GM12892 (cell line): ENCODE measurements around the gene WDR4.
"Not testable (repeated sequence)": the region's sequence is repeated elsewhere in the genome, so short reads cannot be mapped to it uniquely, and the experiment has no call there.

Source experiments
- POLR2A ChIP-seq: IDR thresholded peaks from 2 replicates; pipeline ENCODE4 v1.6.1; 2011; ENCODE audit warnings: low read depth, low read length, control low read depth
- POLR2AphosphoS5 ChIP-seq: IDR thresholded peaks from 2 replicates; pipeline ENCODE4 v1.6.1; 2011; ENCODE audit warnings: low read depth, low read length, control low read depth

GRCh38 chr21:42848144-42848931 is 31.0 kb downstream of the WDR4 start:
- TF ChIP-seq POLR2A, POLR2AphosphoS5: not testable (repeated sequence)
